ENCODE data around the gene PRKAR1B.

Gene PRKAR1B

GRCh38 chr7:509426-510130 lies 217.5 kb downstream of the PRKAR1B start:
- Histone ChIP-seq H3K4me1 (ENCODE audit: insufficient read depth, low read length, poor library complexity, severe bottlenecking) (no peaks in the 10 kb centered on the region), H3K4me2 (ENCODE audit: low read depth, low read length, poor library complexity, severe bottlenecking) (no peak overlapping the region), H3K36me3 (ENCODE audit: insufficient read depth, low read length) (no peaks in the 10 kb centered on the region), H3K9me3 (ENCODE audit: insufficient read depth, low read depth, low read length) (no peaks in the 10 kb centered on the region), H3F3A (ENCODE audit: low read depth) (no peaks in the 10 kb centered on the region), H2AFZ (ENCODE audit: low read length) (no peak overlapping the region), H3K9me2 (replicated peaks; ENCODE audit: low read depth, low read length) (no peaks in the 10 kb centered on the region), H3K4me3 (ENCODE audit: low read length, poor library complexity, severe bottlenecking) (no peak overlapping the region), H4K20me1 (ENCODE audit: insufficient read depth, low read length, poor library complexity, severe bottlenecking) (no peaks in the 10 kb centered on the region), H3K27me3 (ENCODE audit: insufficient read depth, low read length, poor library complexity, severe bottlenecking) (no peaks in the 10 kb centered on the region), H3K79me2 (ENCODE audit: insufficient read depth, low read length) (no peaks in the 10 kb centered on the region), H3K9ac (ENCODE audit: low read depth, low read length, poor library complexity, severe bottlenecking) (no peak overlapping the region)
- TF ChIP-seq EZH2phosphoT487 (IDR thresholded peaks at IDR 0.05; ENCODE audit: borderline replicate concordance) (no peak), CTCF (conservative IDR thresholded peaks at IDR 0.05; ENCODE audit: low read length) (no peak)

- no peak overlapping the region for H3K4me2 ChIP-seq (ENCODE audit: low read depth, low read length, poor library complexity, severe bottlenecking)
- H3F3A ChIP-seq (ENCODE audit: low read depth) = no peaks in the 10 kb centered on the region
- no peaks in the 10 kb centered on the region for H3K9me2 ChIP-seq (replicated peaks; ENCODE audit: low read depth, low read length)
- H3K4me3 ChIP-seq (ENCODE audit: low read length, poor library complexity, severe bottlenecking) = no peak overlapping the region
- H3K9ac ChIP-seq (ENCODE audit: low read depth, low read length, poor library complexity, severe bottlenecking) = no peak overlapping the region
- H3K79me2 ChIP-seq (ENCODE audit: insufficient read depth, low read length) = no peaks in the 10 kb centered on the region
- no peaks in the 10 kb centered on the region for H3K9me3 ChIP-seq (ENCODE audit: insufficient read depth, low read depth, low read length)
- H3K36me3 ChIP-seq (ENCODE audit: insufficient read depth, low read length) = no peaks in the 10 kb centered on the region
- H2AFZ ChIP-seq (ENCODE audit: low read length) = no peak overlapping the region
- no peaks in the 10 kb centered on the region for H3K27me3 ChIP-seq (ENCODE audit: insufficient read depth, low read length, poor library complexity, severe bottlenecking)
- no peaks in the 10 kb centered on the region for H4K20me1 ChIP-seq (ENCODE audit: insufficient read depth, low read length, poor library complexity, severe bottlenecking)
- TF ChIP-seq CTCF (conservative IDR thresholded peaks at IDR 0.05; ENCODE audit: low read length) = no peak
- no peak for TF ChIP-seq EZH2phosphoT487 (IDR thresholded peaks at IDR 0.05; ENCODE audit: borderline replicate concordance)
- H3K4me1 ChIP-seq (ENCODE audit: insufficient read depth, low read length, poor library complexity, severe bottlenecking) = no peaks in the 10 kb centered on the region
Observed at GRCh38 chr7:508461-509170, 218.5 kb downstream of the PRKAR1B start.

- no peaks in the 10 kb centered on the region for H3K79me2 ChIP-seq (ENCODE audit: insufficient read depth, low read length)
- no peak overlapping the region for H3K4me3 ChIP-seq (ENCODE audit: low read length, poor library complexity, severe bottlenecking)
- H3K9me2 ChIP-seq (replicated peaks; ENCODE audit: low read depth, low read length) = no peaks in the 10 kb centered on the region
- no peaks in the 10 kb centered on the region for H3K4me1 ChIP-seq (ENCODE audit: insufficient read depth, low read length, poor library complexity, severe bottlenecking)
- H3F3A ChIP-seq (ENCODE audit: low read depth) = no peaks in the 10 kb centered on the region
- no peak overlapping the region for H2AFZ ChIP-seq (ENCODE audit: low read length)
- H3K9me3 ChIP-seq (ENCODE audit: insufficient read depth, low read depth, low read length) = no peaks in the 10 kb centered on the region
- H4K20me1 ChIP-seq (ENCODE audit: insufficient read depth, low read length, poor library complexity, severe bottlenecking) = no peaks in the 10 kb centered on the region
- H3K36me3 ChIP-seq (ENCODE audit: insufficient read depth, low read length) = no peaks in the 10 kb centered on the region
- no peaks in the 10 kb centered on the region for H3K27me3 ChIP-seq (ENCODE audit: insufficient read depth, low read length, poor library complexity, severe bottlenecking)
- no peak overlapping the region for H3K4me2 ChIP-seq (ENCODE audit: low read depth, low read length, poor library complexity, severe bottlenecking)
- no peak for TF ChIP-seq CTCF (conservative IDR thresholded peaks at IDR 0.05; ENCODE audit: low read length)
- TF ChIP-seq EZH2phosphoT487 (IDR thresholded peaks at IDR 0.05; ENCODE audit: borderline replicate concordance) = no peak
- H3K9ac ChIP-seq (ENCODE audit: low read depth, low read length, poor library complexity, severe bottlenecking) = no peak overlapping the region
Observed at GRCh38 chr7:507623-508300, 219.3 kb downstream of the PRKAR1B start.

All from Loucy (cell line).